Cardiac muscle cell (in vitro differentiated cells and primary cell): ENCODE measurements around the gene BDKRB1. TPM values are rescaled to one million over a fixed set of nuclear protein-coding genes. Genes with fewer than 3 reads are reported as not detected.

Experiments
- DNase-seq, 2 donors: peaks; one replicate each; pipeline versions ENCODE4 v3.0.0 to v3.0.0-alpha.2; 2010 to 2017; ENCODE audit warnings: low read depth in 1 of 2, low spot score in 1 of 2
- H3K27ac ChIP-seq: fragments of 200-600 bp; sonication (generic); 2 replicates; pipeline ENCODE4 v1.5.1; 2016
- H3K27me3 ChIP-seq: fragments of 200-600 bp; sonication (generic); 2 replicates; pipeline ENCODE4 v1.6.0; 2016; ENCODE audit warnings: control low read depth
- H3K36me3 ChIP-seq: fragments of 200-600 bp; sonication (generic); 2 replicates; pipeline ENCODE4 v1.5.1; 2016; ENCODE audit warnings: control low read depth
- H3K4me1 ChIP-seq: fragments of 200-600 bp; sonication (generic); 2 replicates; pipeline ENCODE4 v1.8.1; 2017; ENCODE audit warnings: low read depth, mild to moderate bottlenecking, mixed run types
- H3K4me3 ChIP-seq: fragments of 200-600 bp; sonication (generic); 2 replicates; pipeline ENCODE4 v1.5.1; 2016; ENCODE audit warnings: mild to moderate bottlenecking
- H3K9me3 ChIP-seq: fragments of 200-600 bp; sonication (generic); 2 replicates; pipeline ENCODE4 v1.5.1; 2017; ENCODE audit warnings: low read depth, mild to moderate bottlenecking, control low read depth
- polyA plus RNA-seq: library from polyadenylated mRNA; unstranded; fragments of >200 nt; fragmentation: Nextera tagmentation; extraction: Ambion mirVana; gene quantifications from 2 replicates; pipeline ENCODE4 v1.2.1, GENCODE V29; 2016
- total RNA-seq: library from RNA; depleted of rRNA; stranded (reverse); fragments of >200 nt; gene quantifications from 2 replicates; pipeline ENCODE4 v1.2.3, GENCODE V29; 2016
- TF ChIP-seq, protein P1 (sequence below): IDR thresholded peaks from 2 replicates; pipeline ENCODE4 v1.5.1; 2012; ENCODE audit warnings: low read depth, mild to moderate bottlenecking, low read length

The BDKRB1 gene
- total and polyA plus RNA-seq, 2 experiments from 2014 or later: 0.09 TPM; not detected in 1

DNA sequence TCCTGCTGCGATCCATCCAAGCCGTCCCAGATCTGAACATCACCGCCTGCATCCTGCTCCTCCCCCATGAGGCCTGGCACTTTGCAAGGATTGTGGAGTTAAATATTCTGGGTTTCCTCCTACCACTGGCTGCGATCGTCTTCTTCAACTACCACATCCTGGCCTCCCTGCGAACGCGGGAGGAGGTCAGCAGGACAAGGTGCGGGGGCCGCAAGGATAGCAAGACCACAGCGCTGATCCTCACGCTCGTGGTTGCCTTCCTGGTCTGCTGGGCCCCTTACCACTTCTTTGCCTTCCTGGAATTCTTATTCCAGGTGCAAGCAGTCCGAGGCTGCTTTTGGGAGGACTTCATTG is 8.2 kb downstream of the BDKRB1 start:
- Histone ChIP-seq H3K4me1 (no peaks in the 10 kb centered on the region), H3K27ac (no peak overlapping the region), H3K4me3 (no peak overlapping the region), H3K27me3 (no peaks in the 10 kb centered on the region), H3K36me3 (no peaks in the 10 kb centered on the region), H3K9me3 (peaks cover 3% of the 10 kb centered on the region)
- TF ChIP-seq, protein P1, sequence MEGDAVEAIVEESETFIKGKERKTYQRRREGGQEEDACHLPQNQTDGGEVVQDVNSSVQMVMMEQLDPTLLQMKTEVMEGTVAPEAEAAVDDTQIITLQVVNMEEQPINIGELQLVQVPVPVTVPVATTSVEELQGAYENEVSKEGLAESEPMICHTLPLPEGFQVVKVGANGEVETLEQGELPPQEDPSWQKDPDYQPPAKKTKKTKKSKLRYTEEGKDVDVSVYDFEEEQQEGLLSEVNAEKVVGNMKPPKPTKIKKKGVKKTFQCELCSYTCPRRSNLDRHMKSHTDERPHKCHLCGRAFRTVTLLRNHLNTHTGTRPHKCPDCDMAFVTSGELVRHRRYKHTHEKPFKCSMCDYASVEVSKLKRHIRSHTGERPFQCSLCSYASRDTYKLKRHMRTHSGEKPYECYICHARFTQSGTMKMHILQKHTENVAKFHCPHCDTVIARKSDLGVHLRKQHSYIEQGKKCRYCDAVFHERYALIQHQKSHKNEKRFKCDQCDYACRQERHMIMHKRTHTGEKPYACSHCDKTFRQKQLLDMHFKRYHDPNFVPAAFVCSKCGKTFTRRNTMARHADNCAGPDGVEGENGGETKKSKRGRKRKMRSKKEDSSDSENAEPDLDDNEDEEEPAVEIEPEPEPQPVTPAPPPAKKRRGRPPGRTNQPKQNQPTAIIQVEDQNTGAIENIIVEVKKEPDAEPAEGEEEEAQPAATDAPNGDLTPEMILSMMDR: no peak
- DNase-seq: no peak

DNA sequence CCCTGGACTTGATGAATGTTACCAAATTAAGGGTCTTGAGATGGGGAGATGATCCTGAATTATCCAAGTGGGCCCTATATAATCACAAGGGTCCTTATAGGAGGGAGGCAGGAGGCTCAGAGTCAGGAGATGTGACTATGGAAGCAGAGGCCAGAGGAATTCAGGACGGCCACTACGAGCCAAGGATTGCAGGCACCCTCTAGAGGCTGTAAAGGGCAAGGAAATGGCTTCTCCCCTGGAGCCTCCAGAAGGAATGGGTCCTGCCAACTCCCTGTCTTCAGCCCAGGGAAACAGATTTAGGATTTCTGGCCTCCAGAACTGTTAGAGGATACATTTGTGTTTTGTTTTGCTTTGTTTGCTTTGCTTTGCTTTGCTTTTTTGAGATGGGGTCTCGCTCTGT is 8.8 kb downstream of the BDKRB1 start:
- H3K4me1 ChIP-seq: no peaks in the 10 kb centered on the region
- TF ChIP-seq, protein P1: peak; percentile 73
- DNase-seq: peak in 1 of 2 donors; percentile 74
- no peaks in the 10 kb centered on the region for H3K9me3 ChIP-seq
- no peak overlapping the region for H3K4me3 ChIP-seq
- H3K27ac ChIP-seq: no peak overlapping the region
- no peaks in the 10 kb centered on the region for H3K36me3 ChIP-seq
- no peaks in the 10 kb centered on the region for H3K27me3 ChIP-seq

DNA sequence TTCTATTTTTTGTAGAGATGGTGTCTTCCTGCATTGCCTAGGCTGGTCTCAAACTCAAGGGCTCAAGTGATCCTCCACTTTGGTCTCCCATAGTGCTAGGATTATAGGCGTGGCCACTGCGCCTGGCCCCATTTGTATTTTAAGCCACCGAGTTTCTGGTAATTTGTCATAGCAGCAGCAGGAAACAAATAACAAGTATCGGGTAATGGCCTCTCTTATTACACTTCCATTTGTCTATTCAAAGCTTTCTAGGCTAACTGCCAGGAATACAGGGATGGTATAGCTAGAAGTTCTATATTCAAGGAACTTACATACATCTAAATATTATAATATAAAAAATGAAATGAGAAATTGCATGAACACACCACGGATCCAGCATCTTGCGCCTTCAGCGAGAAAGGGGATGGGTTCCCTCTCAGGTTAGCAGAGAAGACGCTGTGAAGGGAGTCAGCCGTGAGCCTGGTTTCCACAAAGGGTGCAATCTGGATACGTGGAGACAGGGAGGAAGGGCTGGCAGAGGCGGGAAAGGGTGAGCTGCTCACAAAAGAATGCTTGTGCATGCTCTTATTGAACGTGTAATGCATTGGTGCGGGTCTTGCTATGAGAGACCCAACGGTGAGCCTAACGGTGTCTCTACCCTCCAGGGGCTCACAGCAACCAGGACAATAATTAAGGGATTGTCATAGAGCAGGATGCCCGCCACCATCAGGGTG is 9.5 kb downstream of the BDKRB1 start:
- TF ChIP-seq, protein P1: no peak
- DNase-seq: no peak
- Histone ChIP-seq H3K4me3 (no peak overlapping the region), H3K27me3 (no peaks in the 10 kb centered on the region), H3K9me3 (no peaks in the 10 kb centered on the region), H3K27ac (no peak overlapping the region), H3K4me1 (no peaks in the 10 kb centered on the region), H3K36me3 (no peaks in the 10 kb centered on the region)

DNA sequence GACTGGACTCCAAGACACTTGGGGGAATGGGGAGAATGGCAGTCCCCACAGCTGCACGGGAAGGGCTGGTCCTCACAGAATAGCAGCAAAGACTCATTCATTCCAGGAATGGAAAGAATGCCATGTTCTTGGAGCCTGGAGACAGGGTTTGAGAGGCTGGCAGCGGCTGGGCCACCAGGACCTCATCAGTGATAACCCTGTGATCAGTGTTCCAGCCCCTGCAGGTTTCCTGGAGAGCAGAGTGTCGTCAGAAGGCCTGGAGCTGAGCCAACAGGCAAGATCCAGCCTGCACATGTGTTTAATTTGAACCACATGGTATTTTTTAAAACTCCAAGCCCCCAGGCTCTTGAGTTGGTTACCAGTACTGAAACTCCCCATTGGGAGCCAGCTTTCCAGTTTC is 11.3 kb downstream of the BDKRB1 start:
- Histone ChIP-seq H3K27ac (peak overlapping the region; percentile 52), H3K27me3 (no peaks in the 10 kb centered on the region), H3K36me3 (no peaks in the 10 kb centered on the region), H3K9me3 (no peaks in the 10 kb centered on the region), H3K4me3 (no peak overlapping the region), H3K4me1 (no peaks in the 10 kb centered on the region)
- DNase-seq: peak; percentile 65 to 85
- TF ChIP-seq, protein P1: no peak

DNA sequence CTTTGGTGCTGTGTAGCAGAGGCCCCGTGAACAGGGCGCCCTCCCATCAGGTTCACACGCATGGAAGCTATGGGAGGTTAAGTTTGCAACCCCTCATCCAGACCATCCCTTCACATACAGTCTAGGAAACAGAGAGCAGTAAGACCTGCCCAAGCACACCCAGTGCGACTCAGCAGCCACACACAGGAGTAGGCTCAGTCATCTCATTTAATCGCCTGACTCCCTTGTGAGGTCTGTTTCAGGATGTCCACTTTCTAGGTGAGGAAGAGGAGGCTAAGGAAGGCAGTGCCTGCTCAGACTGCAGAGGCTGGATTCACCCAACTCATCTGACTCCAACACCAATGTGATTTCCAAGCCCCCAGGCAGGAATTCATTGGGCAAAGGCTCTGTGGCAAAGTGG is 11.9 kb downstream of the BDKRB1 start:
- no peak overlapping the region for H3K27ac ChIP-seq
- TF ChIP-seq, protein P1: no peak

More for the DNA sequence above, 11.9 kb downstream of the BDKRB1 start:
- Histone ChIP-seq H3K4me1 (no peaks in the 10 kb centered on the region), H3K9me3 (no peaks in the 10 kb centered on the region), H3K4me3 (no peak overlapping the region), H3K36me3 (no peaks in the 10 kb centered on the region), H3K27me3 (no peaks in the 10 kb centered on the region)
- no peak for DNase-seq
